22Rv1 (cell line): ENCODE results near the gene RYR2.

Experiments used
- CTCF ChIP-seq: fragments of 450-650 bp; IDR thresholded peaks from 2 replicates; pipeline ENCODE4 v1.5.1; 2017; ENCODE audit warnings: mild to moderate bottlenecking
- ZFX ChIP-seq: fragments of 450-650 bp; IDR thresholded peaks from 2 replicates; pipeline ENCODE4 v1.6.1; 2017; ENCODE audit warnings: antibody characterized with exemption, borderline replicate concordance

- TF ChIP-seq CTCF (no peak), ZFX (no peak)
Measured at GRCh38 chr1:236997882-236998281, 44.1 kb upstream of the RYR2 start.
